ENCODE results near the gene ZMYM5. TPM values are rescaled to one million over a fixed set of nuclear protein-coding genes. Genes with fewer than 3 reads are reported as not detected.
"Not testable (repeated sequence)": the region's sequence is repeated elsewhere in the genome, so short reads cannot be mapped to it uniquely, and the experiment has no call there.

Gene ZMYM5
- total and polyA plus RNA-seq, 10 donors: 5.7 to 24.4 (median 17.1) TPM

DNA sequence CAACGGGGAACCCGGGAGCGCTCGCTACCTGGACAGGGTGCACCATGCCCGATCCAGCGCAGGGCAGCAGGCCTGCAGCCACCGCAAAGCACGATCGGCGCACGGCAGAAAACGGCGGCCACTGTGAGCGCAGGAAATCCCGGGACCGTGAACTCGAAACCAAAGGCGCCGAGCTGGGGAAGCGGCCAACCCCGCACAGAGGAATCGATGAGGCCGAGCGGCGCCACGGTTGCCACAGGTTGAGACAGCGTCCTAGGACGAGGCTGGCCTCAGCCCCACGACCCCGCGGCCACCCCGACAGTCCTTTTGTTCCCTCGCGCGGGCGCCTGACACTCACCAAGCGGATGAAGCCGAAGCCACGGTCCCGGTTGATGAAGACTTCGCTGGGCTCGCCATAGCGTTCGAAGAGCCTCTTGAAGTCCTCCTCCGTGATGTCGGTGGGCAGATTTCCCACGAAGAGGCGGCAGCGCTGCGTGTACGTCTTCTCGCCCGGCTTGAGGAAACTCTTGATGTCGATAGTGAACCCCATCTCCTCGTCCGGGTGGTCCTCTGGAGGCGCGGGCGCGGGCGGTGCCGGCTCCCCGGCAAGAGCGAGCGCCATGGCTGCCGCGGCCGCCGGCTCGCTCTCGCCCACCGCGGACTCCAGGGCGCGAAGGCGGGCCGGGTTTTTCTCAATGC, 81.3 kb downstream of the ZMYM5 start:
- peaks cover 0 to 7% (median 0%) of the 10 kb centered on the region in 6 donors for H3K36me3 ChIP-seq
- intact Hi-C loops (cut with DNase I; ENCODE audit: low total_unique reads): loop anchor here (5.0 kb wide), 1 partner anchor 80 kb away; the partner anchor contains the start of gene ZMYM5
- peaks cover 0 to 32% (median 13%) of the 10 kb centered on the region in 6 donors for H3K4me1 ChIP-seq
- H3K27me3 ChIP-seq (replicated peaks in 1 of 7): no peaks in the 10 kb centered on the region
- TF ChIP-seq POLR2AphosphoS5 (IDR thresholded peaks at IDR 0.05) (peak; percentile 15 to 75 (median 56)), POLR2A (IDR thresholded peaks at IDR 0.05) (no peak), CTCF (IDR thresholded peaks at IDR 0.05 in 8 of 11, conservative IDR thresholded peaks at IDR 0.05 in 3 of 11) (no peak)
- 0 to 1% (median 0%) methylated on average over 27 to 77 of the region's 77 CpGs for WGBS, 5 donors
- H3K9me3 ChIP-seq: no peaks in the 10 kb centered on the region
- peak; percentile 94 for DNase-seq
- peak overlapping the region; percentile 87 to 98 (median 96) for H3K27ac ChIP-seq
- peak overlapping the region; percentile 58 to 90 (median 80) for H3K4me3 ChIP-seq

DNA sequence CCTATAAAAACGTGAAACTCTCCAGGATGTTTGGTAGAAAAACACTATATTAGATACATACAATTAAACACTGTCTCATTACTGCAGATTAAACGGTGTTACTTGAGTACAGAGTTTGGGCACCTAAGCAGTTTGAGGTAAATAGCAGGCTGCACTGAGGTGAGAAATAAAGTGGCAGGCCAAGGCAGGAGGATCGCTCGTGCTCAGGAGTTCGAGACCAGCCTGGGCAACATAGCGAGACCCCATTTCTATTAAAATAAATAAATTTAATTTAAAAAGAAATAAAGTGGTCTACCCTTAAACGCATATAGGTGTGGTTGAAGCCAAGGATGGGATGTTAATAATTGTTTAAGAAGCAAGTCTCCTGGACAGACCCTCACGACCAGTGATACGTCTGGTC, 81.9 kb downstream of the ZMYM5 start:
- Histone ChIP-seq H3K27me3 (replicated peaks in 1 of 7) (no peaks in the 10 kb centered on the region), H3K36me3 (peaks cover 0 to 7% (median 0%) of the 10 kb centered on the region in 6 donors), H3K9me3 (no peaks in the 10 kb centered on the region), H3K27ac (peak overlapping the region in 7 of 8 donors; percentile 91 to 98 (median 97)), H3K4me1 (peaks cover 0 to 38% (median 15%) of the 10 kb centered on the region in 6 donors), H3K4me3 (peak overlapping the region; percentile 58 to 90 (median 80))
- intact Hi-C loops (cut with DNase I; ENCODE audit: low total_unique reads): loop anchor here (5.0 kb wide), 1 partner anchor 81 kb away; the partner anchor contains the start of gene ZMYM5
- 9 to 15% (median 11%) methylated on average over 9 of the region's 9 CpGs for WGBS, 5 donors
- TF ChIP-seq POLR2A (IDR thresholded peaks at IDR 0.05) (no peak), POLR2AphosphoS5 (IDR thresholded peaks at IDR 0.05) (no peak), CTCF (IDR thresholded peaks at IDR 0.05 in 8 of 11, conservative IDR thresholded peaks at IDR 0.05 in 3 of 11) (no peak)
- no peak for DNase-seq

GRCh38 chr13:19780753-19781418, 82.6 kb downstream of the ZMYM5 start:
- not testable (repeated sequence) for H3K27me3 ChIP-seq (replicated peaks in 1 of 7); DNase-seq; H3K9me3 ChIP-seq
- 80 to 86% (median 84%) methylated on average over 22 of the region's 22 CpGs for WGBS, 5 donors
- H3K27ac ChIP-seq: peak overlapping the region in 3 of 8 donors; percentile 96 to 98 (median 98)
- H3K36me3 ChIP-seq: peaks cover 0 to 12% (median 0%) of the 10 kb centered on the region in 6 donors
- intact Hi-C loops (cut with DNase I; ENCODE audit: low total_unique reads): loop anchor here (5.0 kb wide), 1 partner anchor 81 kb away; the partner anchor contains the start of gene ZMYM5
- peak overlapping the region; percentile 58 to 90 (median 80) for H3K4me3 ChIP-seq
- H3K4me1 ChIP-seq: peaks cover 0 to 45% (median 21%) of the 10 kb centered on the region in 6 donors

Other genes starting within 250 kb of the ZMYM5 start
- gene MPHOSPH8, start 230.0 kb downstream of the ZMYM5 start, total RNA-seq: 10 to 100 TPM; 38.7 to 59.6 (median 47.7) TPM
- 10 to 100 TPM; 16.6 to 32.2 (median 25.5) TPM for gene MPHOSPH8, start 230.0 kb downstream of the ZMYM5 start, polyA plus RNA-seq
- gene PSPC1, start 80.7 kb downstream of the ZMYM5 start, total RNA-seq: 10 to 100 TPM; 52.9 to 79.8 (median 64.5) TPM
- gene PSPC1, start 80.7 kb downstream of the ZMYM5 start, polyA plus RNA-seq: 10 to 100 TPM; 32.7 to 52.5 (median 39.5) TPM
- gene ZMYM2, start 95.1 kb upstream of the ZMYM5 start, total RNA-seq: 100 to 1,000 TPM in 4 of 7 donors, 10 to 100 TPM in 3; 77.2 to 125 (median 107) TPM
- gene ZMYM2, start 95.1 kb upstream of the ZMYM5 start, polyA plus RNA-seq: 10 to 100 TPM; 17.8 to 26.3 (median 22.1) TPM